HepG2 (cell line): Measurements from ENCODE around the gene FAM118B. TPM values are rescaled to one million over a fixed set of nuclear protein-coding genes. Genes with fewer than 3 reads are reported as not detected.

Experiments
- FOSL1 ChIP-seq: sonication (generic); formaldehyde crosslinking; IDR thresholded peaks from 2 replicates; pipeline ENCODE4 v1.9.0; 2021; ENCODE audit warnings: missing genetic modification reagents, borderline replicate concordance
- NR3C1 ChIP-seq: sonication (generic); formaldehyde crosslinking; IDR thresholded peaks from 2 replicates; pipeline ENCODE4 v1.4.0; 2020; ENCODE audit warnings: missing genetic modification reagents
- POLR2G ChIP-seq: fragments of 200-400 bp; formaldehyde crosslinking; IDR thresholded peaks from 2 replicates; pipeline ENCODE4 v1.6.1; 2018; ENCODE audit warnings: mild to moderate bottlenecking, low read depth, low read length, moderate library complexity
- PRMT3 ChIP-seq: sonication (generic); formaldehyde crosslinking; IDR thresholded peaks from 2 replicates; pipeline ENCODE4 v1.8.1; 2022; ENCODE audit warnings: low read depth, mild to moderate bottlenecking, moderate library complexity, missing genetic modification reagents, borderline replicate concordance
- RERE ChIP-seq: IDR thresholded peaks from 2 replicates; pipeline ENCODE4 v1.6.1; 2016; ENCODE audit warnings: low read depth, missing genetic modification reagents, missing compliant biosample characterization
- SYNCRIP ChIP-seq: fragments of 200-400 bp; formaldehyde crosslinking; IDR thresholded peaks from 2 replicates; pipeline ENCODE4 v1.6.1; 2018; ENCODE audit warnings: mild to moderate bottlenecking, low read depth, low read length; ENCODE audit not compliant: insufficient read depth
- TCF7L2 ChIP-seq: IDR thresholded peaks from 2 replicates; pipeline ENCODE4 v1.6.1; 2011; ENCODE audit warnings: mild to moderate bottlenecking, low read depth, low read length, moderate library complexity
- TERF1 ChIP-seq: sonication (generic); formaldehyde crosslinking; IDR thresholded peaks from 2 replicates; pipeline ENCODE4 v1.8.0; 2022; ENCODE audit warnings: mild to moderate bottlenecking, missing genetic modification reagents, moderate library complexity
- THYN1 ChIP-seq: sonication (generic); formaldehyde crosslinking; IDR thresholded peaks from 2 replicates; pipeline ENCODE4 v1.8.1; 2023; ENCODE audit warnings: low read depth, mild to moderate bottlenecking, moderate library complexity, missing genetic modification reagents, borderline replicate concordance
- ZNF143 ChIP-seq: sonication (generic); formaldehyde crosslinking; IDR thresholded peaks from 2 replicates; pipeline ENCODE4 v1.4.0; 2020; ENCODE audit warnings: missing genetic modification reagents
- ZNF160 ChIP-seq: sonication (generic); formaldehyde crosslinking; IDR thresholded peaks from 2 replicates; pipeline ENCODE4 v1.8.0; 2022; ENCODE audit warnings: mild to moderate bottlenecking, inconsistent platforms, missing genetic modification reagents
- ZNF251 ChIP-seq: sonication (generic); formaldehyde crosslinking; IDR thresholded peaks from 2 replicates; pipeline ENCODE4 v1.9.0; 2021; ENCODE audit warnings: mild to moderate bottlenecking, missing genetic modification reagents
- ZNF276 ChIP-seq: sonication (generic); formaldehyde crosslinking; IDR thresholded peaks from 2 replicates; pipeline ENCODE4 v1.4.0; 2020; ENCODE audit warnings: mild to moderate bottlenecking, low read depth, missing genetic modification reagents
- ZNF414 ChIP-seq: sonication (generic); formaldehyde crosslinking; IDR thresholded peaks from 2 replicates; pipeline ENCODE4 v1.5.0; 2020; ENCODE audit warnings: missing genetic modification reagents
- ZNF713 ChIP-seq: sonication (generic); formaldehyde crosslinking; IDR thresholded peaks from 2 replicates; pipeline ENCODE4 v1.4.0; 2020; ENCODE audit warnings: mild to moderate bottlenecking, missing genetic modification reagents
- ZNF83 ChIP-seq: sonication (generic); formaldehyde crosslinking; IDR thresholded peaks from 2 replicates; pipeline ENCODE4 v1.4.0; 2020; ENCODE audit warnings: missing genetic modification reagents, mild to moderate bottlenecking, borderline replicate concordance
- polyA plus RNA-seq, 8 experiments: library from polyadenylated mRNA; depleted of rRNA in 3 of 8; stranded (reverse) in 7 of 8; unstranded in 1 of 8; fragments of >200 nt; fragmentation: Illumina TruSeq in 4 of 8; extraction: Trizol in 4 of 8; gene quantifications; 2 replicates each; pipeline versions ENCODE4 v1.2.1 to v1.2.3, GENCODE V29; 2011 to 2016; ENCODE audit warnings: low read depth in 4 of 8, missing spikeins in 1 of 8, mixed read lengths in 1 of 8; ENCODE audit not compliant: insufficient read depth in 1 of 8
- total RNA-seq, 5 experiments: library from RNA; depleted of rRNA; stranded (reverse); fragments of >200 nt; fragmentation: Illumina TruSeq; extraction: Trizol; gene quantifications; 2 replicates each; pipeline ENCODE4 v1.2.3, GENCODE V29; 2016; ENCODE audit warnings: low read depth in 1 of 5

FAM118B gene
- total and polyA plus RNA-seq, 2 of the 13 experiments (the other 11 are each of a cell fraction or from before 2014, with no cell fraction given) = 10.2 to 25.7 TPM

GRCh38 chr11:126268708-126269579, 57.4 kb downstream of the FAM118B start, which contains the start of the genes FOXRED1 and SRPRA (continued):
- peak; percentile 68 for TF ChIP-seq ZNF143 (CRISPR knock-in tag)
- TF ChIP-seq NR3C1 (CRISPR knock-in tag) = no peak
- TF ChIP-seq FOSL1 (CRISPR knock-in tag) = no peak
- no peak; the same call in 1 of the 2 replicates for TF ChIP-seq ZNF276 (CRISPR knock-in tag)
- no peak for TF ChIP-seq ZNF713 (CRISPR knock-in tag)
- TF ChIP-seq PRMT3 (CRISPR knock-in tag) = no peak
- no peak for TF ChIP-seq THYN1 (CRISPR knock-in tag)
- TF ChIP-seq TERF1 (CRISPR knock-in tag) = no peak
- no peak for TF ChIP-seq ZNF83 (CRISPR knock-in tag)
- TF ChIP-seq ZNF414 = no peak
- no peak for TF ChIP-seq TCF7L2
- no peak for TF ChIP-seq SYNCRIP
- TF ChIP-seq POLR2G = peak; percentile 89
- no peak; the same call in none of the 2 replicates for TF ChIP-seq RERE (CRISPR knock-in tag)
- TF ChIP-seq ZNF251 = 0 out of 2 replicates have a peak, but pooled peaks have one; percentile 61
- no peak for TF ChIP-seq ZNF160 (CRISPR knock-in tag)
